GM12878 (cell line): ENCODE results near the gene DIO1. TPM values are rescaled to one million over a fixed set of nuclear protein-coding genes. Genes with fewer than 3 reads are reported as not detected.

Experiments
- ATAC-seq: fragments of 200-7000 bp; cut with Tn5 transposase; 3 replicates; pipeline ENCODE4 v1.9.1; 2020; ENCODE audit warnings: mild to moderate bottlenecking, moderate library complexity
- BruUV-seq: library from RNA; stranded (reverse); fragments of 400-500 nt; replicated peaks from 2 replicates; lab custom pipeline; 2021; lab: Mats Ljungman, UMichigan
- CTCF ChIA-PET: fragments of 300-600 bp; sonication (Branson Sonifier 250); formaldehyde crosslinking; extraction: SDS; loops from one replicate; lab custom pipeline; 2021; ENCODE audit warnings: inconsistent platforms; lab: Yijun Ruan, JAX
- POLR2A ChIA-PET: fragments of 350-600 bp; formaldehyde crosslinking; extraction: SDS; loops from one replicate; lab custom pipeline; 2021; ENCODE audit warnings: inconsistent platforms; lab: Charles Lee
- RAD21 ChIA-PET: fragments of 300-600 bp; sonication (Branson Sonifier 250); formaldehyde crosslinking; loops from one replicate; lab custom pipeline; 2023; ENCODE audit warnings: antibody characterized with exemption; ENCODE audit not compliant: unreplicated experiment; lab: Charles Lee
- SMC1A ChIA-PET: fragments of 300-600 bp; sonication (Branson Sonifier 250); formaldehyde crosslinking; loops from one replicate; lab custom pipeline; 2023; ENCODE audit not compliant: unreplicated experiment, uncharacterized antibody; lab: Charles Lee
- DNase-seq: peaks from one replicate; pipeline ENCODE4 v3.0.0-alpha.2; 2011; ENCODE audit warnings: low read depth, low spot score
- FAIRE-seq: peaks from 3 replicates; lab custom pipeline; 2011; peaks lifted over from hg19 to GRCh38; lab: Jason Lieb, UNC
- H2AFZ ChIP-seq: 2 replicates; pipeline ENCODE4 v1.6.0; 2011; ENCODE audit warnings: low read depth, low read length, control low read depth; ENCODE audit not compliant: control insufficient read depth
- H3K27ac ChIP-seq: 2 replicates; pipeline ENCODE4 v1.5.1; 2011; ENCODE audit warnings: control low read depth; ENCODE audit not compliant: control insufficient read depth, insufficient read depth
- H3K27me3 ChIP-seq, 2 experiments: replicated peaks in 1 of 2; 2 replicates each; pipeline versions ENCODE4 v1.6.0 to v1.6.1; 2011; ENCODE audit warnings: low read length in 1 of 2; ENCODE audit not compliant: control insufficient read depth in 2 of 2, insufficient read depth in 2 of 2
- H3K36me3 ChIP-seq, 2 experiments: 2 replicates each; pipeline ENCODE4 v1.5.1; 2011; ENCODE audit warnings: low read length in 1 of 2; ENCODE audit not compliant: control insufficient read depth in 2 of 2, insufficient read depth in 2 of 2
- H3K4me1 ChIP-seq: 2 replicates; pipeline ENCODE4 v1.6.1; 2011; ENCODE audit warnings: mild to moderate bottlenecking, low read length, moderate library complexity, mixed read lengths; ENCODE audit not compliant: control insufficient read depth, insufficient read depth
- H3K4me2 ChIP-seq: 2 replicates; pipeline ENCODE4 v1.6.0; 2011; ENCODE audit warnings: control low read depth; ENCODE audit not compliant: control insufficient read depth, insufficient read depth
- H3K4me3 ChIP-seq: fragments of 200-600 bp; sonication (generic); 2 replicates; pipeline ENCODE4 v1.5.1; 2016
- H3K79me2 ChIP-seq: 2 replicates; pipeline ENCODE4 v1.6.0; 2011; ENCODE audit warnings: low read length; ENCODE audit not compliant: control insufficient read depth, insufficient read depth
- H3K9ac ChIP-seq: 2 replicates; pipeline ENCODE4 v1.8.0; 2011; ENCODE audit warnings: low read length, control low read depth, mixed read lengths; ENCODE audit not compliant: control insufficient read depth, insufficient read depth
- H3K9me3 ChIP-seq: replicated peaks from 3 replicates; pipeline ENCODE4 v1.5.1; 2011; ENCODE audit warnings: mild to moderate bottlenecking, low read length; ENCODE audit not compliant: control insufficient read depth, insufficient read depth
- H4K20me1 ChIP-seq: 2 replicates; pipeline ENCODE4 v1.6.0; 2011; ENCODE audit not compliant: control insufficient read depth, insufficient read depth
- IRF3 ChIP-seq: fragments of 450-650 bp; IDR thresholded peaks from 2 replicates; pipeline ENCODE4 v1.6.1; 2014; ENCODE audit warnings: mild to moderate bottlenecking
- MEF2A ChIP-seq: IDR thresholded peaks from 2 replicates; pipeline ENCODE4 v1.6.1; 2011; ENCODE audit warnings: low read depth, mild to moderate bottlenecking, low read length, moderate library complexity; ENCODE audit not compliant: insufficient read depth
- WGBS: methylation state at CpG from one replicate; pipeline ENCODE4 v1.1.6; 2016; ENCODE audit warnings: low lambda C conversion rate; ENCODE audit not compliant: insufficient replicate concordance, insufficient coverage; ENCODE audit errors: missing lambda C conversion rate; 5-methylcytosine and 5-hydroxymethylcytosine counted together
- in situ Hi-C: fragments of 300-500 bp; cut with MboI; formaldehyde crosslinking; loops from 9 replicates; pipeline ENCODE4 v1.14.3; 2018; ENCODE audit warnings: mixed read lengths
- intact Hi-C: fragments of 100-400 bp; cut with micrococcal nuclease; formaldehyde crosslinking; loops from one replicate; pipeline ENCODE4 v1.14.2; 2022; ENCODE audit not compliant: unreplicated experiment
- polyA plus RNA-seq, 11 experiments: library from polyadenylated mRNA; depleted of rRNA in 4 of 11; unstranded in 6 of 11; stranded (reverse) in 5 of 11; fragments of >200 nt; fragmentation: Nextera tagmentation in 4 of 11; fragmentation: Illumina TruSeq in 1 of 11; extraction: Ambion mirVana in 4 of 11; extraction: Trizol in 1 of 11; gene quantifications; 1 replicate in 1 of 11; 2 replicates in 10 of 11; pipeline versions ENCODE4 v1.2.1 to v1.2.3, GENCODE V29; 2011 to 2016; ENCODE audit warnings: inconsistent platforms in 2 of 11, missing spikeins in 2 of 11, low read depth in 1 of 11
- total RNA-seq, 4 experiments: library from RNA; depleted of rRNA in 3 of 4; stranded (reverse); fragments of >200 nt in 3 of 4; fragmentation: Illumina TruSeq in 1 of 4; extraction: Trizol in 1 of 4; gene quantifications; 2 replicates each; pipeline versions ENCODE4 v1.2.1 to v1.2.3, GENCODE V29; 2013 to 2021

DIO1 gene
- total and polyA plus RNA-seq, 10 of the 15 experiments (the other 5 are each of a cell fraction or from before 2014, with no cell fraction given) = 0.11 to 0.26 (median 0.12) TPM; not detected in 6

GRCh38 chr1:53954128-53954527, 60.1 kb downstream of the DIO1 start:
- CTCF ChIA-PET = interaction anchor here (0.5 to 11.1 kb wide), 9 partner anchors 10 to 966 kb away, joined by 3 to 200 read pairs (median 4); no protein-coding TSS in a partner anchor
- no peaks in the 10 kb centered on the region for H3K9me3 ChIP-seq
- DNase-seq (no peak), FAIRE-seq (no peak), ATAC-seq (no peak)
- H3K27ac ChIP-seq = no peak overlapping the region
- no peak overlapping the region for H2AFZ ChIP-seq
- no peak overlapping the region for H3K4me2 ChIP-seq
- H3K27me3 ChIP-seq = no peaks in the 10 kb centered on the region
- H3K4me1 ChIP-seq = peaks cover 11% of the 10 kb centered on the region; the same call in 1 of the 2 replicates
- POLR2A ChIA-PET = interaction anchor here (1.6 kb wide), 1 partner anchor 9 kb away, joined by 10 read pairs; the partner anchor contains the start of gene IFT25
- BruUV-seq = no TSS peak
- intact Hi-C loops (loop anchor here (10.0 kb wide), 1 partner anchor 469 kb away; no protein-coding TSS in a partner anchor), in situ Hi-C loops (loop anchor here (25.0 kb wide), 1 partner anchor 467 kb away; no protein-coding TSS in a partner anchor)
- no peaks in the 10 kb centered on the region for H4K20me1 ChIP-seq
- H3K4me3 ChIP-seq = no peak overlapping the region
- SMC1A ChIA-PET = interaction anchor here (1.3 to 7.6 kb wide), 2 partner anchors 75 to 93 kb away, joined by 4 to 95 read pairs; no protein-coding TSS in a partner anchor
- 92% methylated on average over 2 of the region's 2 CpGs for WGBS
- no peak for TF ChIP-seq MEF2A
- TF ChIP-seq IRF3 = no peak
- H3K36me3 ChIP-seq = peaks cover 4 to 14% of the 10 kb centered on the region in 2 experiments
- RAD21 ChIA-PET = interaction anchor here (1.0 to 1.5 kb wide), 2 partner anchors 76 to 94 kb away, joined by 3 to 5 read pairs; no protein-coding TSS in a partner anchor
- H3K79me2 ChIP-seq = peaks cover 5% of the 10 kb centered on the region
- H3K9ac ChIP-seq = no peak overlapping the region
